ENCODE data around the gene RPTOR. TPM values are rescaled to one million over a fixed set of nuclear protein-coding genes. Genes with fewer than 3 reads are reported as not detected.

Gene RPTOR
- total RNA-seq, 1 experiment from 2014 or later = 46.2 TPM

DNA sequence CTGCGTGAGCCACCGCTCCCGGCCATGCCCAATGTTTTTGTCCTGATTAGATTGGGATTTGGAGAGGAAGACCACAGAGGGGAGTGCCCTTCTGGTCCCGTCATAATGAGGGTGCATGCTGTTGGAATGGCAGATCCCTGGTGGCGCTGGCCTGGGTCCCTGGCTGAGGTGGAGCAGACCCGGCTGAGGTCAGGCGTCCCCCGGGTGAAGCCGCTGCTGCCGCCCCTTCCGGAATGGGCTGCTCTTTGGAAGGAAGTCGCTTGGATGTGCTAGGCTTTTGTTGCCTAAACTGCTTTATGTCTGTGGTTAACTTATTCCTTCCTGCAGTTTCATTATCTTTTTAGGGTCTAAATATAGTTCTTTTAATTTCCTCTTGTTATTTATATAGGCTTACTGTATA lies 326.7 kb downstream of the RPTOR start:
- POLR2A ChIA-PET (ENCODE audit: unreplicated experiment) = no interaction called here
- no peaks in the 10 kb centered on the region for H4K20me1 ChIP-seq (ENCODE audit: low read length)
- no TSS peak for BruUV-seq (replicated peaks)
- no peak overlapping the region for H3K4me2 ChIP-seq (ENCODE audit: low read length)
- no peak overlapping the region for H3K27ac ChIP-seq (ENCODE audit: low read length)
- no peaks in the 10 kb centered on the region for H3K79me2 ChIP-seq (ENCODE audit: low read length)
- no peak overlapping the region for H3K4me3 ChIP-seq (ENCODE audit: low read length)
- no peaks in the 10 kb centered on the region for H3K27me3 ChIP-seq (ENCODE audit: low read length)
- intact Hi-C loops (cut with micrococcal nuclease) = no loop called here
- DNase-seq (no peak), ATAC-seq (no peak)
- H3K9me2 ChIP-seq (replicated peaks; ENCODE audit: low read length) = no peaks in the 10 kb centered on the region
- H3F3A ChIP-seq (ENCODE audit: low read length, unreplicated experiment) = no peaks in the 10 kb centered on the region
- H2AFZ ChIP-seq (ENCODE audit: low read length) = no peak overlapping the region
- TF ChIP-seq EZH2phosphoT487 (IDR thresholded peaks at IDR 0.05; ENCODE audit: borderline replicate concordance, low read length) = no peak
- TF ChIP-seq CTCF (conservative IDR thresholded peaks at IDR 0.05; ENCODE audit: low read depth, low read length) = no peak
- no peak for TF ChIP-seq EZH2 (IDR thresholded peaks at IDR 0.05; ENCODE audit: low read length, unreplicated experiment)
- peaks cover 6% of the 10 kb centered on the region; the same call in 1 of the 2 replicates for H3K4me1 ChIP-seq (ENCODE audit: insufficient read depth, low read length)
- H3K9me3 ChIP-seq (ENCODE audit: low read length) = no peaks in the 10 kb centered on the region
- H3K9ac ChIP-seq (ENCODE audit: low read length) = no peak overlapping the region
- CTCF ChIA-PET = no interaction called here
- H3K36me3 ChIP-seq (ENCODE audit: low read depth, low read length) = peaks cover 9% of the 10 kb centered on the region; the same call in 1 of the 2 replicates

- Histone ChIP-seq H2AFZ (ENCODE audit: low read length) (no peak overlapping the region), H3K9ac (ENCODE audit: low read length) (no peak overlapping the region), H3K4me2 (ENCODE audit: low read length) (no peak overlapping the region), H3K27me3 (ENCODE audit: low read length) (no peaks in the 10 kb centered on the region), H3K9me2 (replicated peaks; ENCODE audit: low read length) (no peaks in the 10 kb centered on the region), H3K4me3 (ENCODE audit: low read length) (no peak overlapping the region), H3K36me3 (ENCODE audit: low read depth, low read length) (peaks cover 9% of the 10 kb centered on the region; the same call in 1 of the 2 replicates), H3K79me2 (ENCODE audit: low read length) (no peaks in the 10 kb centered on the region), H3K4me1 (ENCODE audit: insufficient read depth, low read length) (peaks cover 6% of the 10 kb centered on the region; the same call in 1 of the 2 replicates), H3K27ac (ENCODE audit: low read length) (no peak overlapping the region), H4K20me1 (ENCODE audit: low read length) (no peaks in the 10 kb centered on the region), H3F3A (ENCODE audit: low read length, unreplicated experiment) (no peaks in the 10 kb centered on the region), H3K9me3 (ENCODE audit: low read length) (no peaks in the 10 kb centered on the region)
- no peak for TF ChIP-seq EZH2 (IDR thresholded peaks at IDR 0.05; ENCODE audit: low read length, unreplicated experiment)
- ChIA-PET POLR2A (ENCODE audit: unreplicated experiment) (no interaction called here), CTCF (no interaction called here)
- ATAC-seq (no peak), DNase-seq (no peak)
- intact Hi-C loops (cut with micrococcal nuclease) = no loop called here
- BruUV-seq (replicated peaks) = no TSS peak
Measured at GRCh38 chr17:80872001-80872500, 327.4 kb downstream of the RPTOR start.

DNA sequence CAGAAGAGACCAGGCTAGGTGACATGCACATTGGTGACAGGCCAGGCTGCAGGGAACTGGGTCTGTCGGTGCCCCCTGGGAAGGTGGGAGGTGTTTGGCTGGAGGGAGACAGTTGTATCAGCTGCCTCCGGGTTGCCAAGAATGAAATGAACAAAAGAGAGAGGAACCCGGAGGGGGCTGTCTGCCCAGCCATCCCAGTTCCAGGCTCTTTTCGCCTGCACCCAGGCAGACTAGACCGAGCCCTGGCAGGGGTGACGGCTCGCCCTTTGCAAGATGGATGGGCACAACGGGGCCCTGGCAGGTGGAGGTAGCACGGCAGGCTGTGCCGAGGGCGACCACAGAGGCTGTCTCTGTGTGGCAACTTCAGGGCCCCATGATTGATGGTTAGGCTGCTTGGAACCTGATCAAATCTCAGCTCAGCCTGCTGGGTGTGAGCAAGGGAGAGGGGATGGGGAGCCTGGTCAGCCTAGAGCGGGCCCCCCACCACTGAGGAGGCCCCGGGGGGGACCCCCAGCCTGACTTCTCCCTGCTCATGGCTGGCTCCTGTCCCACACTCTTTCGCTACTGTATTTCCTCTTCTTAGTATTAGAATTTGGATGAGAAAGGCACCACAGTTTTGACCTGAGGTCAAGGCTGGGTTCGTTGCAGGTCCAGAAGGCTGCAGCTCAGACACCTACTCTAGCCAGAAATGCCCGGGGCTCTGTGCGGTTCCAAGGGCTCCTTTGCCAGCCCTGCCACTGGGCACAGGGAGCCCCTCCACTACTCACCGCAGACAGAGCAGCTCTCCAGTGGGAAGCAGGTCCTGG lies 328.1 kb downstream of the RPTOR start:
- H2AFZ ChIP-seq (ENCODE audit: low read length) = no peak overlapping the region
- H3K4me1 ChIP-seq (ENCODE audit: insufficient read depth, low read length) = peaks cover 6% of the 10 kb centered on the region; the same call in 1 of the 2 replicates
- intact Hi-C loops (cut with micrococcal nuclease) = no loop called here
- H3K36me3 ChIP-seq (ENCODE audit: low read depth, low read length) = peaks cover 9% of the 10 kb centered on the region; the same call in 1 of the 2 replicates
- no peaks in the 10 kb centered on the region for H3K79me2 ChIP-seq (ENCODE audit: low read length)
- H3K27me3 ChIP-seq (ENCODE audit: low read length) = no peaks in the 10 kb centered on the region
- H4K20me1 ChIP-seq (ENCODE audit: low read length) = no peaks in the 10 kb centered on the region
- ATAC-seq (no peak), DNase-seq (no peak)
- CTCF ChIA-PET = no interaction called here
- no peak overlapping the region for H3K4me3 ChIP-seq (ENCODE audit: low read length)
- H3K9me3 ChIP-seq (ENCODE audit: low read length) = no peaks in the 10 kb centered on the region
- no peak for TF ChIP-seq EZH2phosphoT487 (IDR thresholded peaks at IDR 0.05; ENCODE audit: borderline replicate concordance, low read length)
- no peak for TF ChIP-seq CTCF (conservative IDR thresholded peaks at IDR 0.05; ENCODE audit: low read depth, low read length)
- TF ChIP-seq EZH2 (IDR thresholded peaks at IDR 0.05; ENCODE audit: low read length, unreplicated experiment) = no peak
- no TSS peak for BruUV-seq (replicated peaks)
- no peaks in the 10 kb centered on the region for H3F3A ChIP-seq (ENCODE audit: low read length, unreplicated experiment)
- POLR2A ChIA-PET (ENCODE audit: unreplicated experiment) = no interaction called here
- H3K27ac ChIP-seq (ENCODE audit: low read length) = no peak overlapping the region
- H3K9me2 ChIP-seq (replicated peaks; ENCODE audit: low read length) = no peaks in the 10 kb centered on the region
- H3K9ac ChIP-seq (ENCODE audit: low read length) = no peak overlapping the region
- no peak overlapping the region for H3K4me2 ChIP-seq (ENCODE audit: low read length)
